Thoracic aorta (tissue), 2 donors: Measurements from ENCODE around the gene HMBS. TPM values are rescaled to one million over a fixed set of nuclear protein-coding genes. Genes with fewer than 3 reads are reported as not detected.
"Not testable (repeated sequence)": the region's sequence is repeated elsewhere in the genome, so short reads cannot be mapped to it uniquely, and the experiment has no call there.

Experiments used
- ATAC-seq: fragments of 150-250 bp; one replicate; pipeline ENCODE4 v1.8.0; 2017; ENCODE audit warnings: low read depth; ENCODE audit not compliant: insufficient number of reproducible peaks, low FRiP score
- DNase-seq: peaks from one replicate; pipeline ENCODE4 v3.0.0-alpha.2; 2020; ENCODE audit warnings: low spot score
- H3K27ac ChIP-seq, 2 donors: fragments of 200-600 bp; sonication (generic); 1 replicate in 1 of 2; 2 replicates in 1 of 2; pipeline ENCODE4 v1.5.1; 2016; ENCODE audit warnings: mild to moderate bottlenecking in 2 of 2, moderate library complexity in 2 of 2
- H3K27me3 ChIP-seq: fragments of 200-600 bp; sonication (generic); replicated peaks from 2 replicates; pipeline ENCODE4 v1.6.0; 2016; ENCODE audit warnings: mild to moderate bottlenecking; ENCODE audit not compliant: insufficient read depth
- H3K36me3 ChIP-seq: fragments of 200-600 bp; sonication (generic); one replicate; pipeline ENCODE4 v1.5.1; 2016
- H3K4me1 ChIP-seq, 2 donors: fragments of 200-600 bp; sonication (generic); 1 replicate in 1 of 2; 2 replicates in 1 of 2; pipeline versions ENCODE4 v1.5.1 to v1.6.0; 2016; ENCODE audit warnings: low read depth in 2 of 2, mild to moderate bottlenecking in 1 of 2; ENCODE audit not compliant: control insufficient read depth in 1 of 2
- H3K4me3 ChIP-seq: fragments of 200-600 bp; sonication (generic); 2 replicates; pipeline ENCODE4 v1.5.1; 2016; ENCODE audit warnings: mild to moderate bottlenecking
- H3K9me3 ChIP-seq: fragments of 200-600 bp; sonication (generic); 2 replicates; pipeline ENCODE4 v1.5.1; 2016
- total RNA-seq, 2 donors: library from RNA; depleted of rRNA; stranded (reverse); fragments of >200 nt; gene quantifications; one replicate each; pipeline versions ENCODE4 v1.1.0 to v1.2.3, GENCODE V29; 2016
- TF ChIP-seq, protein P1 (sequence below): fragments of 200-600 bp; sonication (generic); IDR thresholded peaks from one replicate; pipeline ENCODE4 v1.5.1; 2019; ENCODE audit warnings: antibody characterized with exemption

HMBS gene
- total RNA-seq = 10 to 100 TPM in 1 of 2 donors, 1 to 10 TPM in 1; 5.7 to 27.2 TPM

DNA sequence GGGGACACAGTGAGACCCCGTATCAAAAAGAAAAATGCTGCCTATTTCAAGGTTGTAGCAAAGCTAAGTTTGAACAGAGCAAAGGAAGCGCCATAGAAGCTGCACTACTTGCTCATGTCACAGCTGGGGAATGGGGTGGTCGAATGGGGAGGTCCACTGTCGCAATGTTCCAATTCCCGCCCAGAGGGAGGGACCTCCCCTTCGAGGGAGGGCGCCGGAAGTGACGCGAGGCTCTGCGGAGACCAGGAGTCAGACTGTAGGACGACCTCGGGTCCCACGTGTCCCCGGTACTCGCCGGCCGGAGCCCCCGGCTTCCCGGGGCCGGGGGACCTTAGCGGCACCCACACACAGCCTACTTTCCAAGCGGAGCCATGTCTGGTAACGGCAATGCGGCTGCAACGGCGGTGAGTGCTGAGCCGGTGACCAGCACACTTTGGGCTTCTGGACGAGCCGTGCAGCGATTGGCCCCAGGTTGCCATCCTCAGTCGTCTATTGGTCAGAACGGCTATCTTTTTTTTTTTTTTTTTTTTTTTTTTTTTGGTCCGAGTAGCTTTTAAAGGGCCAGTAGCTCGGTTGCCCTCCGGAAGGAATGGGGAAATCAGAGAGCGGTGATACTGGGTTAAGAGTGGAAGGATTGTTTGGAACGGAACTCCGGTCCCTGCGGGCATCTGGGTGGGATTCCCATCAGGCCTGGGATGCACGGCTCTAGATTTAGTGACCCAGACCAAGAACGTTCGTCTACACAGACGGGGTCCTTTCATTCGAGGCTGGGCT lies at the start of gene HMBS:
Gene HMBS (plus strand): TSS at position 219 of the 774 bp plus-strand sequence. CDS start 153 bp downstream, at position 372.
- H3K4me1 ChIP-seq = peaks cover 5 to 15% of the 10 kb centered on the region in 2 donors
- peak; percentile 95 for ATAC-seq
- H3K4me3 ChIP-seq = peak within 1 kb of the TSS; percentile 94
- peak; percentile 80 for DNase-seq
- H3K27ac ChIP-seq = peak within 1 kb of the TSS; percentile 80 to 89
- peaks cover 17% of the 10 kb centered on the region for H3K36me3 ChIP-seq
- H3K27me3 ChIP-seq = no peaks in the 10 kb centered on the region
- no peaks in the 10 kb centered on the region for H3K9me3 ChIP-seq
- TF ChIP-seq, protein P1, sequence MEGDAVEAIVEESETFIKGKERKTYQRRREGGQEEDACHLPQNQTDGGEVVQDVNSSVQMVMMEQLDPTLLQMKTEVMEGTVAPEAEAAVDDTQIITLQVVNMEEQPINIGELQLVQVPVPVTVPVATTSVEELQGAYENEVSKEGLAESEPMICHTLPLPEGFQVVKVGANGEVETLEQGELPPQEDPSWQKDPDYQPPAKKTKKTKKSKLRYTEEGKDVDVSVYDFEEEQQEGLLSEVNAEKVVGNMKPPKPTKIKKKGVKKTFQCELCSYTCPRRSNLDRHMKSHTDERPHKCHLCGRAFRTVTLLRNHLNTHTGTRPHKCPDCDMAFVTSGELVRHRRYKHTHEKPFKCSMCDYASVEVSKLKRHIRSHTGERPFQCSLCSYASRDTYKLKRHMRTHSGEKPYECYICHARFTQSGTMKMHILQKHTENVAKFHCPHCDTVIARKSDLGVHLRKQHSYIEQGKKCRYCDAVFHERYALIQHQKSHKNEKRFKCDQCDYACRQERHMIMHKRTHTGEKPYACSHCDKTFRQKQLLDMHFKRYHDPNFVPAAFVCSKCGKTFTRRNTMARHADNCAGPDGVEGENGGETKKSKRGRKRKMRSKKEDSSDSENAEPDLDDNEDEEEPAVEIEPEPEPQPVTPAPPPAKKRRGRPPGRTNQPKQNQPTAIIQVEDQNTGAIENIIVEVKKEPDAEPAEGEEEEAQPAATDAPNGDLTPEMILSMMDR = no peak

DNA sequence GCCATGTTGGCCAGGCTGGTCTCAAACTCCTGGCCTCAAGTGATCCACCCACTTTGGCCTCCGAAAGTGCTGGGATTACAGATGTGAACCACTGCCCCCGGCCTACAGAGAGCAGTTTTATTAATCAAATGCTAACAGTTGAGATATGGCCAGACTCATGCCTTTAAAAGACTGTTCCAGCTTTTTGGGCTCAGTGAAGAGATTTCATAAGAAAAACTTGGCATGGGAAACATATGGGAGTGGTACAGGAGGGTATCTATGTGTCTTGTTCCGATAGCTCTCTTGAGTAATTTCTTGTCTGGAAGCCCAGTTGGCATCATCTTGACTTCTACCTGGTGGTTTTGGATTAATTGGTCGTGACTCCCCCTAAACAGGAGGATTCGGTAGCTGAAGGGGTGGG lies 45.8 kb upstream of the HMBS start:
- Histone ChIP-seq H3K4me1 (no peaks in the 10 kb centered on the region), H3K36me3 (no peaks in the 10 kb centered on the region), H3K4me3 (no peak overlapping the region), H3K9me3 (no peaks in the 10 kb centered on the region), H3K27me3 (no peaks in the 10 kb centered on the region), H3K27ac (no peak overlapping the region)
- TF ChIP-seq, protein P1 = no peak
- ATAC-seq (no peak), DNase-seq (no peak)

DNA sequence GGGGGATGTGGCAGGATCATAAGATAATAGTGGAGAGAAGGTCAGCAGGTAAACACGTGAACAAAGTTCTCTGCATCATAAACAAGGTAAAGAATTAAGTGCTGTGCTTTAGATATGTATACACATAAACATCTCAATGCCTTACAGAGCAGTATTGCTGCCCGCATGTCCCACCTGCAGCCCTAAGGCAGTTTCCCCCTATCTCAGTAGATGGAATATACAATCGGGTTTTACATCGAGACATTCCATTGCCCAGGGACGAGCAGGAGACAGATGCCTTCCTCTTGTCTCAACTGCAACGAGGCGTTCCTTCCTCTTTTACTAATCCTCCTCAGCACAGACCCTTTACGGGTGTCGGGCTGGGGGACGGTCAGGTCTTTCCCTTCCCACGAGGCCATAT lies 45.2 kb upstream of the HMBS start:
- H3K4me1 ChIP-seq, H3K27ac ChIP-seq, H3K36me3 ChIP-seq, H3K9me3 ChIP-seq, H3K4me3 ChIP-seq, ATAC-seq, H3K27me3 ChIP-seq, DNase-seq: not testable (repeated sequence)

DNA sequence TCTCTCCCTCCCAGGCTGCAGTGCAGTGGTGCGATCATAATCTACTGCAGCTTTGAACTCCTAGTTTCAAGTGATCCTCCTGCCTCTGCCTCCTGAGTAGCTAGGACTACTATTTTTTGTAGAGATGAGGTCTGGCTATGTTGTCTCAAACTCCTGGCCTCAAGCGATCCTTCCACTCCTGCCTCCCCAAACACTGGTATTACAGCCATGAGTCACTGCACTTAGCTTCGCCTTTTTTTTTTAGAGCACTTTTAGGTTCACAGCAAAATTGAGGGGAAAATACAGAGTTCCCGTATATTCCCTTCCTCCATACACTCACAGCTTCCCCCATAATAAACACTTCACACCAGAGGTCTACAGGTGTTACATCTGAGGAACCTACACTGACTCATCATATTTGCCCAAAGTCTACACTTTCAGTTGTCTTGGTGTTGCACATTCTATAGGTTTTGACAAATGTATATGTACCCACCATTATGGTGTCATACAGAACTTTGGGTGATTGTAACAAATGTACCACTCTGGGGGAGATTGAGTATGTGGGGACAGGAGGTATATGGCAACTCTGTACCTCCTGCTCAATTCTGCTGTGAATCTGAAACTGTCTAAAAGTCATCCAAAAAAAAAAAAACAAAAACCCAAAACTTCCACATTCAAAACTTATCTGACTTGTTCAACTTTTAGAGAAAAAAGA lies 42.7 kb upstream of the HMBS start:
- Histone ChIP-seq H3K27ac (no peak overlapping the region), H3K4me3 (no peak overlapping the region), H3K36me3 (peaks cover 13% of the 10 kb centered on the region), H3K9me3 (no peaks in the 10 kb centered on the region), H3K27me3 (no peaks in the 10 kb centered on the region), H3K4me1 (no peaks in the 10 kb centered on the region)
- TF ChIP-seq, protein P1 = no peak
- no peak for ATAC-seq
- no peak for DNase-seq

DNA sequence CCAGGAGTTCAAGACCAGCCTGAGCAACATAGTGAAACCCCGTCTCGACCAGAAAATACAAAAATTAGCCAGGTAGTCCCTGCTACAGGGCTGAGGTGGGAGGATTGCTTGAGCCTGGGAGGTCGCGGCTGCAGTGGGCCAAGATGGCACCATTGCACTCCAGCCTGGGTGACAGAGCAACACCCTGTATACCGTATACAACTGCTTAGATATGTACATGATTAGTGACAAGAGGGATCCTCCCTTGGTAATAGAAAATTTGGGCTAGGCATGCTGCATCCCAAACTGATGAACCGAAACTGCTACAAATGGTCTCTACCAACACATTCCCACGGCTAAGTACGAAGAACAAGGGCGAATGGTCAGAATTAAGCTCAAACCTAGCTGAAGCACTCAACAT lies 41.8 kb upstream of the HMBS start:
- TF ChIP-seq, protein P1 = no peak
- ATAC-seq = no peak

More for the DNA sequence above, 41.8 kb upstream of the HMBS start:
- Histone ChIP-seq H3K27ac (no peak overlapping the region), H3K27me3 (no peaks in the 10 kb centered on the region), H3K9me3 (no peaks in the 10 kb centered on the region), H3K36me3 (peaks cover 20% of the 10 kb centered on the region), H3K4me3 (no peak overlapping the region), H3K4me1 (no peaks in the 10 kb centered on the region)
- no peak for DNase-seq
